ENCODE results near the gene ODF2L.

DNA sequence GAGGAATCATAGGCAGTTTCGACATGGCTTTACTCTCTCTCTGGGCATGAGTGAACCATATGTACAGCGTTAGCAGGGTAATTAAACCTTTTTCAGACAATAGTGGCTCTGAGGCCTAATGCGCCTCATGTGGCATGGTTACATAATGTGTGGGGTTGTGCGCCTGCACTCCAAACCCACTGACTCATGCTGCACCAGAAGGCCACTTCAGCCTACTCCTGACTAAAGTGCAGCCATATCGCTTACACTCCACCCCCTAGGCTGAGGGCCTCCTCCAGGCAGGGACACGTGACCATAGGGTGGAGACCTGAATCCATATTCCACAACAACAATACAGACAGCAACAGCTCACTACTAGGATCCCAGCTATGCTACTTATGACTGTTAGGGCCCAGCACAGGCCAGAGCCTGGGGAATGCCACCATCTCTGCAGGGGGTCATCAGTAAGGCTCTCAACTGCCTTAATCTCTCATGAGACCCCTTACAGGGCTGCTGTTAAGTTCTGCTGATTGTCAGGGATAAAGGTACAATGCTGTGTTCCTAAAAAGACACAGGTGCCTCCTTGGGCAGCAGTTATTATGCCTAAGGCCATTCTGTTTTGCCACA lies 13.4 kb upstream of the ODF2L start:
- TF ChIP-seq, protein P1, sequence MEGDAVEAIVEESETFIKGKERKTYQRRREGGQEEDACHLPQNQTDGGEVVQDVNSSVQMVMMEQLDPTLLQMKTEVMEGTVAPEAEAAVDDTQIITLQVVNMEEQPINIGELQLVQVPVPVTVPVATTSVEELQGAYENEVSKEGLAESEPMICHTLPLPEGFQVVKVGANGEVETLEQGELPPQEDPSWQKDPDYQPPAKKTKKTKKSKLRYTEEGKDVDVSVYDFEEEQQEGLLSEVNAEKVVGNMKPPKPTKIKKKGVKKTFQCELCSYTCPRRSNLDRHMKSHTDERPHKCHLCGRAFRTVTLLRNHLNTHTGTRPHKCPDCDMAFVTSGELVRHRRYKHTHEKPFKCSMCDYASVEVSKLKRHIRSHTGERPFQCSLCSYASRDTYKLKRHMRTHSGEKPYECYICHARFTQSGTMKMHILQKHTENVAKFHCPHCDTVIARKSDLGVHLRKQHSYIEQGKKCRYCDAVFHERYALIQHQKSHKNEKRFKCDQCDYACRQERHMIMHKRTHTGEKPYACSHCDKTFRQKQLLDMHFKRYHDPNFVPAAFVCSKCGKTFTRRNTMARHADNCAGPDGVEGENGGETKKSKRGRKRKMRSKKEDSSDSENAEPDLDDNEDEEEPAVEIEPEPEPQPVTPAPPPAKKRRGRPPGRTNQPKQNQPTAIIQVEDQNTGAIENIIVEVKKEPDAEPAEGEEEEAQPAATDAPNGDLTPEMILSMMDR (IDR thresholded peaks at IDR 0.05), result no peak
- TF ChIP-seq POLR2AphosphoS5 (IDR thresholded peaks at IDR 0.05) (no peak), POLR2A (IDR thresholded peaks at IDR 0.05) (no peak)
